SK-N-SH treated with all-trans-retinoic acid at 6 μM for 48 hours (cell line): Measurements from ENCODE around the gene DDX52.

ENCODE experiments used
- TSHZ2 ChIP-seq: fragments of 250-450 bp; sonication (Bioruptor Pico); IDR thresholded peaks from 2 replicates; pipeline ENCODE4 v1.5.0; 2020; ENCODE audit warnings: mild to moderate bottlenecking, moderate library complexity

The DDX52 gene

GRCh38 chr17:37562016-37562745 lies 81.1 kb downstream of the DDX52 start (continued):
- TF ChIP-seq TSHZ2 (CRISPR knock-in tag) = peak; percentile 73
